SKM-1 treated with dmso at 0.1 percent for 144 hours (cell line): Measurements from ENCODE around the gene SAPCD1.
A peak's percentile ranks its signal among the peaks of the same experiment; 100 is the strongest.

Experiments used
- DNase-seq: peaks from one replicate; lab custom pipeline; 2025; ENCODE audit not compliant: unreplicated experiment; lab: John Stamatoyannopoulos, UW

Gene SAPCD1

GRCh38 chr6:31729515-31729978 lies 32.9 kb upstream of the SAPCD1 start:
- DNase-seq = no peak

DNA sequence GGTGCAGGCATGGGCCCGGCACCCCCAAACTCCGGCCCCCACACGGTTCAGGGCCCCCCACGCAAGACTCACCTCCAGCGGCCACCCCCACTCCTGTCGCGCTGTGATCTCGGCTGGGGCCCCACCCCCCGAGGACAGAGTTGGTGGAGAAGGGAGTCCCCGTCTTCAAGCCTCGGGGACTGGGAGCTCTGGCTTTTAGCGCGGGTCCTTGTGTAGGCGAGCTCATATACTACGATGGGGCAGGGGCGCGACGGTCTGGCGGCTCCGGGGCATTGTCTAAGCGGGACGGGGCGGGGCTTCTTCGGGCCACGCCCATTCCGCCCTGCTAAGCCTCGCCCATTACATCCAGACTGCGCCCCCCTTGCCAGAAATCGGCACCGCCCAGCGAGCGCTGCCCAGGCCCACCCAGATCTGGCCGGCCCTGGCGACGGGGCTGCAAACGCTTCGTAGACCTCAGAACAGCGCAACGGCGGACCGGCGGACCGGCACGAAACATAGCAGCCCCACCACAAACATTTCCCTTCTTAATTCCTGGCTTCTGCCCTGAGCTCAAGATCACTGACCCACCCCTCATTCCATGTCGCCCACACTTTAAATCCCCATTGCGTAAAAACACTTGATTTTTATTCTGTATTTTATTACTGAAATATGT lies 32.4 kb upstream of the SAPCD1 start:
- no peak for DNase-seq

DNA sequence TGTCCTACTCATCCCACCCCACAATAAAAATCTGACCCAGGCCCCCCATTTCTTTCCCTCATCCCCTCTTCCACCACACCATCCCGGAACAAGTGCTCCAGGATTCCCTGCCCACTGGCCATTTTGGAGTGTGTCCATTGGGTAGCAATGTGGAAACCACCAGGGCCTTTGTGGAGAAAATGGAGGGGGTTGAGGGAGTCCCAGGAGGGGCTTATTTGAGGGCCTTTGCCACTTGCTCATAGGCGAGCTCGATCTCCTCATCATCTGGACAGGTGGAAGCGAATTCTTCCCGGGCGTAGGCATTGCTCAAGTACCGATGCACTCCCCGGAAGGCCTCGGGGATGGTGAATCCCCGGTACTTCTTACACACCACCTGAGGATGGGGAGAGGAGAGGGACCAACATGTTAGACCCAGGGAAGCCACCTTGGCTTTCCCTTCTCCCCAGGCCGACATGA lies 31.8 kb upstream of the SAPCD1 start:
- no peak for DNase-seq

DNA sequence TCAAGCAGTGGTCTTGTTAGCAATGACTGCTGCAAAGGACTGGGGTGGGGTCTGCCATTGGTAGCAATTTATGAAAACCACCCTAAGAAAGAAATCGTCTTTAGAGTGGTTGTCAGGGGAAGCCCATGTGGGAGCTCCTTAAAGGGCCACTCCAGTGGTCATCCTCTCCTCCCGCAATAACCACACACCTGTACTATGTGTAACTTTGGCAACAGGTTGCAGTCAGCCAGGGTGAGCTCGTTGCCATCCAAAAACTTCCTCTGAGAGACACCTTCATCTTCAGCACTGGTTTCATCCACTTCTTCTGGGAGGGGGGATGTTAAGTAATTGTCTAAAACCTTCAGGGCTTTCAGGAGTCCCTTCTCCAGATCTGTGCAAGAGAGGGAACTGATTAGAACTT lies 30.4 kb upstream of the SAPCD1 start:
- no peak for DNase-seq

- DNase-seq = no peak
These were observed 28.7 kb upstream of the SAPCD1 start for GRCh38 chr6:31733734-31734133.

- DNase-seq = no peak
These were observed 28.1 kb upstream of the SAPCD1 start for GRCh38 chr6:31734247-31734820.

GRCh38 chr6:31734821-31735406 lies 27.5 kb upstream of the SAPCD1 start:
- peak; percentile 74 for DNase-seq

GRCh38 chr6:31736021-31736767 lies 26.3 kb upstream of the SAPCD1 start, which contains the start of gene CLIC1:
CLIC1 (minus strand) TSS chr6:31736530; CDS start chr6:31736300, 230 bp downstream.
- peak; percentile 82 for DNase-seq

DNA sequence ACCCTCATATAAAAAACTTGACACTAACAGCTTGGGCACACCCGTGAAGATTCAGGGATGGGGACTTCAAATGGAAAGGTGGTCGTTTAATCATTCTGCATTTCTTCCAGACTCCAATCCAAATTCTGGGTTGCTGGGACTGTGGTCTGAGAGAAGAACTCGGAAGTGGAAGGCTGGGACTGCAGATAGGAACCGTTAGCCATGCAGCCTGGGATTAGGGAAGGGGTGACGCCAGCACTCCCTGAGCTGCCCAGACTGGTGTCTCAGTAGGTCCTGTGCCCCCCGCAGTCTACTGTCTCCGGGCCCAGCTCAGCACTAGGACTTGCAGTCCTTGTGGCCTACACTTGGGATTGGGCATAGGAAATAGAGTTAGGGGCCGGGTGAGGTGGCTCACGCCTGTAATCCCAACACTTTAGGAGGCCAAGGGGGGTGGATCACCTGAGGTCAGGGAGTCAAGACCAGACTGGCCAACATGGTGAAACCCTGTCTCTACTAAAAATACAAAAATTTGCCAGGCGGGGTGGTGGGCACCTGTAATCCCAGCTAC lies 25.6 kb upstream of the SAPCD1 start:
- no peak for DNase-seq

DNA sequence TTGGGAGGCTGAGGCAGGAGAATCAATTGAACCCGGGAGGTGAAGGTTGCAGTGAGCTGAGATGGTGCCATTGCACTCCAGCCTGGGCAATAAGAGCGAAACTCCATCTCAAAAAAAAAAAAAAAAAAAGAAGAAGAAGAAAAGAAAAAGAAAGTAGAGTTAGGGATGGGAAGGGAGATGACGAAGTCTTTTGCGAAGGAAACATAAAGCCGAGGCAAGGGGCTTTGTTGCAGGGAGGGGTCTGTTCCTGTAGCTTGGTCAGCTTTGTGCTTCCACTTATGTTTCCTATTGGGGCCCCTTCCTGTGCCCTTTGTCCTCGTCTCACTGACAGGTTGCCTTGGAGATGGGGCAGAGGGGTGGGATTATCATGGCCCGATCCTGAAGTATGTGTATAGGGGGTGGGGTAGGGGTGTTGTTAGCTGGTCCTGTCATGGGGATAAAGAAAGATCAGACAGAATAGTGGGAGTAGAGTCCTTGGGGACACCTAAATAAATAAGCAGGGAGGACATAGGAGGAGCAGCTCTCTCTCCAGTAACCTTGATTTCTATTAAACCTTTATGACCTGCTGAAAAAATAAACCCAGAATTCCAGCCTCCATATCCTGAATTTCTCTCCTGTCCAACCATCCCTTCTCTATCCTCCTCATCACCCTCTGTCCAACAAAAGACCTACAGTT lies 25.0 kb upstream of the SAPCD1 start:
- DNase-seq = peak; percentile 74

DNA sequence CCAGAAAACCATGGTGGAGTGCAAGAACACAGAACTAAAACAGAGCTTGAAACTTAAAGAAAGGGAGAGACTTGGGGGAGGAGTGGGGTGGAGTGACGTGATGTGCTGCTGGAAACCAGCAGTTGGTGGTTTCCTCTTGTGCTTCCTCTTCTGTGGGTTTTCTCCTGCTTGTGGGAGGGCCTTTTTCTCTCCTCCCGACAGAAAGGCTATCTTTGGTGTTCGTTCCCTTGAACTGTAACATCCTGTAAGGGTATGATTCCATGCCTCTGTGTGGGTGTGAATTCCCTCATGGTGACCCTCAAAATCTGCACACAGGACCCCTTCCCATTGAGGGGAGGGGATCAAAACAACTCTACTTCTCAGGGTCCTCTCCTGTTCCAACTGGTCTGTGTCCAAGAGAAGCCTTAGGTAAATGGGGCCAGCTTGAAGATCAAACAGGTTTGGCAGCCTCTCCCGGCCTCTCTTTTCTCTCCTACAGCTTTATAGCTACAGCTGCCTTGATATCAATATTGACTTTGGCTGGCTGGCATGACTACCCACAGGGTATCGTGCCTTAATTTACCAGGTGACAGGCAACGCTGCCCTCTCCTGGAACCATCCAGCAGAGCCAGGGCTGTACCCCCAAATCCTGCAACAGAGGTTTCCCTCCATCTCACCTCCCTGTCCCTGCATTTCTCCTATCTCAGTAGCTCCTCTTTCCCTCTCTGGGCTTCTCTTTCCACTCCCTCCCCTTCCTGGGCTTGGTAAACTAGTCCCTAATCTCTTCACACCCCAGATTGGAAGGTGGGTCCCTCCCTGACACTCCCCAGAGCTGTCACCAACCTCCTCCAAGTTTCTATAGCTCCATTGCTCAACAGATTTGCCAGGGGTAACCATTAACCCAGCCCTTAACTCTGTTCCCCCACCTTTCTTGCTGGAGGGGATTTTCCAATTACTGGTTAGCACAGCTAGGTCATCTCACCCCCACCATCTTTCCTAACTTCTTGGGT lies 24.2 kb upstream of the SAPCD1 start:
- DNase-seq = peak; percentile 98

DNA sequence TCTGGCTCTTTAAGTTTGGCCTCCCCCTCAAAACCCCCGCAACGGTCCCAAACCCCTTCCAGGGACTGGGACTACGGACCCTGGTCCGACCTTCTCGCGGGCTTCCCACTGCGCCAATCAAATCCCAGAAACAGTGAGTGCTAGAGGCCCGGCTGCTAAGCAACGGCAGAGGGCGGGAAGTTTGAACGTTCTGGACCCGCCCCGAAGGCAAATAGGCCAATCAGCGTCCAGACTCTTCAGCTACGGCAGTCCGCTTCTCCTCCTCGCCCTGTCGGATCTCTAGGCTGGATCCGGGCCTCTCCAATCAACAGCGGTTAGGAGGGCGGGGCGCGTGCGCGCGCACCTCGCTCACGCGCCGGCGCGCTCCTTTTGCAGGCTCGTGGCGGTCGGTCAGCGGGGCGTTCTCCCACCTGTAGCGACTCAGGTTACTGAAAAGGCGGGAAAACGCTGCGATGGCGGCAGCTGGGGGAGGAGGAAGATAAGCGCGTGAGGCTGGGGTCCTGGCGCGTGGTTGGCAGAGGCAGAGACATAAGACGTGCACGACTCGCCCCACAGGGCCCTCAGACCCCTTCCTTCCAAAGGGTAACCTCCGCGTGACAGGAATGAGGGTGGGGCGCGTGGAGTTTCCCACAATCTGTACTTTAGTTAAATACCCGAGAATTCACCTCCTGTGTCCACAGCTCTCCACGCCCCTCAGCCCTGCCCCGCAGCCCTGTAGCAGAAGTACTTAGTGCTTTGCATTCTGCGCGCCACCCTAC lies 22.6 kb upstream of the SAPCD1 start, which contains the start of gene MSH5:
TSS of gene MSH5 (plus strand) at position 367 of the 758 bp plus-strand sequence. CDS start 462 bp downstream, outside the sequence.
- peak; percentile 99 for DNase-seq

DNA sequence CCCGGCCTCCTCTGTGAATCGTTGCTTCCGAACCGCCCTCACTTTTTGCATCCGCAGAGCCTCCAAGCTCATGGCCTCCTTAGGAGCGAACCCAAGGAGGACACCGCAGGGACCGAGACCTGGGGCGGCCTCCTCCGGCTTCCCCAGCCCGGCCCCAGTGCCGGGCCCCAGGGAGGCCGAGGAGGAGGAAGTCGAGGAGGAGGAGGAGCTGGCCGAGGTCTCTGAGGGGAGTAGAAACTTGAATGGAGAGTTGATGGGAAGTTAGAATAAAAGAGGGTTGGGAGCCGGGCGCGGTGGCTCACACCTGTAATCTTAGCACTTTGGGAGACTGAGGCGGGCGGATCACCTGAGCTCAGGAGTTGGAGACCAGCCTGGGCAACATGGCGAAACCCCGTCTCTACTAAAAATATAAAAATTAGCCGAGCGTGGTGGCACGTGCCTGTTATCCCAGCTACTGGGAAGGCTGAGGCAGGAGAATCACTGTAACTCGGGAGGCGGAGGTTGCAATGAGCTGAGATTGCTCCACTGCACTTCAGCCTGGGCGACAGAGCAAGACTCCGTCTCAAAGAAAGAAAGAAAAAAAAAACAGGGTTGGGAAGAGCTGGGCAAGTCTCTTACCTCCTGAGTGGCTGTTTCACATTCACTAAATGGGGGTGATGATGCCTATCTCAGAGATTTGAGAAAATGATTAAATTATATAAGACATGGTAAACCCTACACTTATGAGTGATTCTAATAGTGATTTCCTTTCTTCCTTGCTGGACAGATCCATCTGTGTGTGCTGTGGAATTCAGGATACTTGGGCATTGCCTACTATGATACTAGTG lies 21.8 kb upstream of the SAPCD1 start:
- DNase-seq = peak; percentile 75

DNA sequence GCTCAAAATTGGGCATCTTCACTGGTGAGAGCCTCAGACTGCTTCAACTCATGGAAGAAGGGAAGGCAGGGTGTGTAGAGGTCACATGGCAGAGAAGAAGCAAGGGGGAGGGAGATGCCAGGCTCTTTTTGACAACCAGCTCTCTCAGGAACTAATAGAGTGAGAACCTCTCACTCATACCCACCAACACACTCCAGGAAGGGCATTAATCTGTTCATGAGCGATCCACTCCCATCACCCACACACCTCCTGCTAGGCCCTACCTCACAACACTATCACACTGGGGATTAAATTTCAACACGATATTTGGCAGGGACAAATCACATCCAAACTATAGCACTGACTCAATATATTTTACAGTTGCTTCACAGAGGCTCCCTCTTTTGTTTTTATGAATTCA lies 20.6 kb upstream of the SAPCD1 start:
- DNase-seq = no peak

GRCh38 chr6:31742894-31743293 lies 19.6 kb upstream of the SAPCD1 start:
- DNase-seq = no peak

DNA sequence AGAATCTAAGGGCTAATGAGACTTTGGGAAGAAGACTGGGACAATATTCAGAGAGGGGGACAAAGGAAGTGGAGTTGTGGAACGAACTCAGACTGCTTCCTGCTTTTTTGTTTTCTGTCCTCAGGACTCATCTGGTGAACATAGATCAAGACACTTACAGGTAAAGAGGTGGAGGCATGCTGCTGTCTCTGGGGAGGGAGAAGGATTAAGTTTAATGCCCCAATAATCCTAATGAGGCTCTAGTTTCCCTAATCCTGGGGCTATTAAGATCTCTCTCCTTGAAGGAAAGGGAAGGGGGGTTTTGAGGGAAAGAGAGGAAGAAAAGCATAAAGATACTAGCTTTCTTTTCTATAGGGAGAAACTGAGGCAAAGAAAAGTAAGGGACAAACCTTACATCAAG lies 18.0 kb upstream of the SAPCD1 start:
- no peak for DNase-seq

- no peak for DNase-seq
These were observed 13.0 kb upstream of the SAPCD1 start for GRCh38 chr6:31749301-31750036.
